Adrenal gland (tissue), 5 donors: ENCODE results near the gene BAZ1A.

Experiments used
- CTCF ChIP-seq, 6 experiments: fragments of 450-650 bp in 4 of 6; fragments of 200-600 bp in 2 of 6; sonication (generic) in 1 of 6; IDR thresholded peaks; 1 replicate in 5 of 6; 2 replicates in 1 of 6; pipeline versions ENCODE4 v1.5.1 to v1.8.0; 2016 to 2021; ENCODE audit warnings: antibody characterized with exemption in 6 of 6, mild to moderate bottlenecking in 2 of 6, moderate library complexity in 1 of 6
- POLR2A ChIP-seq, 2 donors: fragments of 450-650 bp; IDR thresholded peaks; one replicate each; pipeline ENCODE4 v1.6.1; 2017; ENCODE audit warnings: antibody characterized with exemption in 2 of 2, mild to moderate bottlenecking in 2 of 2, moderate library complexity in 1 of 2
- donor health status: DM: no; HTN: no; CAD: no.

GRCh38 chr14:34766060-34766459 lies 109.1 kb downstream of the BAZ1A start:
- no peak for TF ChIP-seq CTCF (IDR thresholded peaks at IDR 0.05)
- no peak for TF ChIP-seq POLR2A (IDR thresholded peaks at IDR 0.05)
